AG04449 (cell line): ENCODE measurements around the gene ABTB1.

Experiments
- CTCF ChIA-PET: fragments of 350-600 bp; formaldehyde crosslinking; extraction: SDS; loops from one replicate; lab custom pipeline; 2021; ENCODE audit warnings: antibody characterized with exemption; lab: Yijun Ruan, JAX
- POLR2A ChIA-PET: fragments of 400-600, 350-600 bp; formaldehyde crosslinking; extraction: SDS; loops from one replicate; lab custom pipeline; 2020; ENCODE audit warnings: antibody characterized with exemption, inconsistent platforms; lab: Yijun Ruan, JAX
- DNase-seq: peaks from one replicate; pipeline ENCODE4 v3.0.0-alpha.2; 2010; ENCODE audit warnings: low read depth, low spot score
- H3K4me3 ChIP-seq: 2 replicates; pipeline ENCODE4 v1.5.1; 2011; ENCODE audit warnings: low read depth, mild to moderate bottlenecking, control low read depth, low read length
- CTCF ChIP-seq: IDR thresholded peaks from one replicate; pipeline ENCODE4 v1.5.1; 2011; ENCODE audit warnings: mild to moderate bottlenecking, moderate library complexity, low read length, control low read depth, inconsistent platforms; ENCODE audit not compliant: insufficient read depth; ENCODE audit errors: missing control alignments

ABTB1 gene

GRCh38 chr3:127722091-127722784, 49.5 kb downstream of the ABTB1 start:
- CTCF ChIA-PET: interaction anchor here (2.9 kb wide), 1 partner anchor 26 kb away, joined by 20 read pairs; no protein-coding TSS in a partner anchor
- DNase-seq: no peak
- no peak for TF ChIP-seq CTCF
- no peak overlapping the region for H3K4me3 ChIP-seq
- POLR2A ChIA-PET: no interaction called here

GRCh38 chr3:127723011-127723567, 50.3 kb downstream of the ABTB1 start:
- ChIA-PET POLR2A (interaction anchor here (0.7 kb wide), 1 partner anchor 1174 kb away, joined by 5 read pairs; no protein-coding TSS in a partner anchor), CTCF (interaction anchor here (0.7 to 2.9 kb wide), 4 partner anchors 10 to 435 kb away, joined by 3 to 20 read pairs (median 4); no protein-coding TSS in a partner anchor)
- DNase-seq: no peak
- TF ChIP-seq CTCF: no peak
- H3K4me3 ChIP-seq: no peak overlapping the region; the same call in 1 of the 2 replicates

GRCh38 chr3:127726894-127727293, 54.1 kb downstream of the ABTB1 start:
- POLR2A ChIA-PET: no interaction called here
- no peak for DNase-seq

GRCh38 chr3:127728417-127729015, 55.8 kb downstream of the ABTB1 start:
- ChIA-PET POLR2A (no interaction called here), CTCF (no interaction called here)
- DNase-seq: no peak
- no peak for TF ChIP-seq CTCF
- H3K4me3 ChIP-seq: no peak overlapping the region

More at GRCh38 chr3:127726894-127727293, 54.1 kb downstream of the ABTB1 start:
- no peak overlapping the region for H3K4me3 ChIP-seq
- no peak for TF ChIP-seq CTCF
- CTCF ChIA-PET: interaction anchor here (1.2 kb wide), 1 partner anchor 12 kb away, joined by 3 read pairs; no protein-coding TSS in a partner anchor

- ChIA-PET POLR2A (no interaction called here), CTCF (no interaction called here)
- no peak for DNase-seq
- H3K4me3 ChIP-seq: no peak overlapping the region
- TF ChIP-seq CTCF: no peak
Observed at GRCh38 chr3:127729556-127730056, 56.9 kb downstream of the ABTB1 start.

- no peak overlapping the region for H3K4me3 ChIP-seq
- no peak for TF ChIP-seq CTCF
- DNase-seq: no peak
- ChIA-PET POLR2A (no interaction called here), CTCF (no interaction called here)
Observed at GRCh38 chr3:127730171-127730570, 57.4 kb downstream of the ABTB1 start.
